HEK293 (cell line): ENCODE results near the gene CPSF2.

ENCODE experiments used
- CTCF ChIA-PET: fragments of 350-600 bp; formaldehyde crosslinking; extraction: SDS; loops from one replicate; lab custom pipeline; 2021; ENCODE audit warnings: antibody characterized with exemption; lab: Yijun Ruan, JAX
- POLR2A ChIA-PET: fragments of 300-600 bp; formaldehyde crosslinking; extraction: SDS; loops from one replicate; lab custom pipeline; 2020; ENCODE audit warnings: antibody characterized with exemption, inconsistent platforms; lab: Yijun Ruan, JAX
- H3K27ac ChIP-seq: fragments of 200-500 bp; sonication (Bioruptor generic); 2 replicates; pipeline ENCODE4 v1.5.1; 2014; ENCODE audit warnings: low read depth, low read length, control low read depth, inconsistent platforms; ENCODE audit errors: extremely low read depth
- H3K36me3 ChIP-seq, 2 experiments: fragments of 200-500 bp in 1 of 2; sonication (Bioruptor generic) in 1 of 2; 1 replicate in 1 of 2; 2 replicates in 1 of 2; pipeline ENCODE4 v1.5.1; 2014 to 2017; ENCODE audit warnings: inconsistent platforms in 2 of 2, low read length in 2 of 2; ENCODE audit not compliant: control insufficient read depth in 2 of 2, insufficient read depth in 1 of 2
- H3K4me1 ChIP-seq: fragments of 200-500 bp; sonication (Bioruptor generic); 2 replicates; pipeline ENCODE4 v1.5.1; 2014; ENCODE audit warnings: mild to moderate bottlenecking, low read length, inconsistent platforms; ENCODE audit not compliant: control insufficient read depth, insufficient read depth
- H3K4me3 ChIP-seq: 2 replicates; pipeline ENCODE4 v1.5.1; 2011; ENCODE audit warnings: low read depth, mild to moderate bottlenecking, control low read depth, low read length, moderate library complexity
- H3K9me3 ChIP-seq: fragments of 200-500 bp; sonication (Bioruptor generic); 2 replicates; pipeline ENCODE4 v1.5.1; 2014; ENCODE audit warnings: low read depth, low read length, inconsistent platforms; ENCODE audit not compliant: control insufficient read depth, insufficient read depth
- BCL11A ChIP-seq: fragments of 450-650 bp; formaldehyde crosslinking; IDR thresholded peaks from 2 replicates; pipeline ENCODE4 v1.5.1; 2016; ENCODE audit warnings: low read depth, missing biosample characterization, missing genetic modification characterization
- GFI1B ChIP-seq: fragments of 450-650 bp; formaldehyde crosslinking; IDR thresholded peaks from 2 replicates; pipeline ENCODE4 v1.5.1; 2016; ENCODE audit warnings: missing biosample characterization, missing genetic modification characterization
- GLI4 ChIP-seq: fragments of 450-650 bp; formaldehyde crosslinking; IDR thresholded peaks from 2 replicates; pipeline ENCODE4 v1.5.1; 2016; ENCODE audit warnings: missing biosample characterization, missing genetic modification characterization
- MYNN ChIP-seq: fragments of 450-650 bp; formaldehyde crosslinking; IDR thresholded peaks from 2 replicates; pipeline ENCODE4 v1.5.1; 2016; ENCODE audit warnings: missing biosample characterization, missing genetic modification characterization, borderline replicate concordance
- PATZ1 ChIP-seq: fragments of 450-650 bp; formaldehyde crosslinking; IDR thresholded peaks from 2 replicates; pipeline ENCODE4 v1.5.1; 2016; ENCODE audit warnings: missing biosample characterization, missing genetic modification characterization
- REST ChIP-seq: fragments of 450-650 bp; formaldehyde crosslinking; IDR thresholded peaks from 2 replicates; pipeline ENCODE4 v1.5.1; 2016; ENCODE audit warnings: missing biosample characterization, missing genetic modification characterization
- ZBTB10 ChIP-seq: fragments of 450-650 bp; formaldehyde crosslinking; IDR thresholded peaks from 2 replicates; pipeline ENCODE4 v1.5.1; 2016; ENCODE audit warnings: missing biosample characterization, missing genetic modification characterization
- ZBTB8A ChIP-seq: fragments of 450-650 bp; formaldehyde crosslinking; IDR thresholded peaks from 2 replicates; pipeline ENCODE4 v1.5.1; 2016; ENCODE audit warnings: missing biosample characterization, missing genetic modification characterization
- ZFP37 ChIP-seq: fragments of 450-650 bp; formaldehyde crosslinking; IDR thresholded peaks from 2 replicates; pipeline ENCODE4 v1.5.1; 2016; ENCODE audit warnings: missing biosample characterization, missing genetic modification characterization
- ZNF121 ChIP-seq: fragments of 450-650 bp; formaldehyde crosslinking; IDR thresholded peaks from 2 replicates; pipeline ENCODE4 v1.5.1; 2016; ENCODE audit warnings: missing biosample characterization, missing genetic modification characterization
- ZNF140 ChIP-seq: fragments of 450-650 bp; formaldehyde crosslinking; IDR thresholded peaks from 2 replicates; pipeline ENCODE4 v1.5.1; 2016; ENCODE audit warnings: missing biosample characterization, missing genetic modification characterization
- ZNF157 ChIP-seq: fragments of 450-650 bp; formaldehyde crosslinking; IDR thresholded peaks from 2 replicates; pipeline ENCODE4 v1.5.1; 2016; ENCODE audit warnings: missing biosample characterization, missing genetic modification characterization
- ZNF174 ChIP-seq: fragments of 450-650 bp; formaldehyde crosslinking; IDR thresholded peaks from 2 replicates; pipeline ENCODE4 v1.5.0; 2017; ENCODE audit warnings: missing biosample characterization, mild to moderate bottlenecking, missing genetic modification characterization
- ZNF239 ChIP-seq: fragments of 450-650 bp; formaldehyde crosslinking; IDR thresholded peaks from 2 replicates; pipeline ENCODE4 v1.5.1; 2016; ENCODE audit warnings: missing biosample characterization, missing genetic modification characterization
- ZNF433 ChIP-seq: fragments of 450-650 bp; formaldehyde crosslinking; IDR thresholded peaks from 2 replicates; pipeline ENCODE4 v1.5.1; 2016; ENCODE audit warnings: missing biosample characterization, missing genetic modification characterization, low read depth
- ZNF658 ChIP-seq: fragments of 450-650 bp; formaldehyde crosslinking; IDR thresholded peaks from 2 replicates; pipeline ENCODE4; 2016; ENCODE audit warnings: missing biosample characterization, missing genetic modification characterization
- ZNF660 ChIP-seq: fragments of 450-650 bp; IDR thresholded peaks from 2 replicates; pipeline ENCODE4 v1.5.1; 2018; ENCODE audit warnings: missing biosample characterization, mild to moderate bottlenecking, missing genetic modification characterization
- ZNF776 ChIP-seq: fragments of 450-650 bp; formaldehyde crosslinking; IDR thresholded peaks from 2 replicates; pipeline ENCODE4 v1.5.0; 2017; ENCODE audit warnings: missing biosample characterization, missing genetic modification characterization, borderline replicate concordance
- ZNF785 ChIP-seq: fragments of 450-650 bp; formaldehyde crosslinking; IDR thresholded peaks from 2 replicates; pipeline ENCODE4 v1.5.1; 2016; ENCODE audit warnings: missing biosample characterization, missing genetic modification characterization
- ZSCAN4 ChIP-seq: fragments of 450-650 bp; formaldehyde crosslinking; IDR thresholded peaks from 2 replicates; pipeline ENCODE4 v1.5.1; 2017; ENCODE audit warnings: missing biosample characterization, missing genetic modification characterization

Gene CPSF2

DNA sequence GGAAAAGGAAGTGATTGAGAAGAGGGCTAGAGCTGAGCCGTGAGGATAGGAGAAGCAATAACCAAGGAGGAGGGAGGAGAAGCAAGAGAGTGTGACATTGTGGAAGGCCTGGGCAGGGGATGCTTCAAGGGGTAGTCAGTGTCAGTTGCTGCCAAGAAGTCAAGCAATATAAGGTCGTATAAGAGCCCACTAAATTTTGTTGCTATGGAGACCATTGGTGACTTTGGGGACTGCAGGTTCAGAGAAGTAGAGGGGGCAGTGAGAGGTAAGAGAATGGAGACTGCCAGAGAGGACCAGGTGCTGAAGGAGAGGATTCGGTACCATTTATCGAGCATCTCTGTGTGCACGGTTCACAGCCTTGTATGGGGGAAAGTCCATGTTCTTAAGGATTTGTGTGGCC lies 12.3 kb upstream of the CPSF2 start:
- ChIA-PET POLR2A (no interaction called here), CTCF (no interaction called here)
- no peaks in the 10 kb centered on the region for H3K9me3 ChIP-seq
- TF ChIP-seq ZNF785 (tag by site-specific recombination): no peak
- no peak for TF ChIP-seq ZNF157
- no peak for TF ChIP-seq ZNF239 (tag by site-specific recombination)
- no peak overlapping the region for H3K4me3 ChIP-seq
- H3K36me3 ChIP-seq: no peaks in the 10 kb centered on the region; a peak in 1 of 3 replicates
- no peak overlapping the region for H3K27ac ChIP-seq
- 0 out of 2 replicates have a peak, but pooled peaks cover 3% of the 10 kb centered on the region for H3K4me1 ChIP-seq

DNA sequence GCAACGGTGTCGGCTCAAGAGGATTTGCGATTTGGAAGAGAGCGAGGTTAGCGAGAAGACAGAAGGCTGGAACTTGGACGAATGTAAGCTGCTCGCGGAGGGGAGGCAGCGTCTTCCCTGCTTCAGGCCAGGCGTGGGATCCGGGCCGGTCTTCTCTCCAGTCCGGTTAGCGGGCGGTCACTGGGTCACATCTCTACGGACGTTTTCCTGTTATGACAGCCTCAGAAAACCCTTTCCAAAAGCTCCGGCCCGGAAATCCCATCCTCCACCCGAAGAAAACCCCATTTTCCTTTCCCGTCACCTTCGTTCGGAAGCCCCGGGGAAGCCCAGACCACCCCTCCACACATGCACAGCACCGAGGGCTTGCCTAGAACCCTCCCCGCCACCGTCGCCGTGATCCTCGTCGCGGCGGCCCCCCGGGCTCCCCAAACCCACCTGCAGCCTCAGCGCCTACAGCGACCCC lies 531 bp upstream of the CPSF2 start:
- CTCF ChIA-PET: interaction anchor here (0.7 to 2.3 kb wide), 4 partner anchors 14 to 376 kb away, joined by 3 to 16 read pairs (median 6); partner anchors contain the start of gene ATXN3
- peaks cover 28 to 40% of the 10 kb centered on the region in 2 experiments for H3K36me3 ChIP-seq
- TF ChIP-seq REST (0 out of 2 replicates have a peak, but pooled peaks have one; percentile 2), ZNF660 (tag by site-specific recombination) (peak; percentile 13; the same call in 1 of the 2 replicates), ZFP37 (no peak), ZNF140 (tag by site-specific recombination) (no peak), ZBTB10 (tag by site-specific recombination) (peak; percentile 38; the same call in 1 of the 2 replicates), ZSCAN4 (tag by site-specific recombination) (no peak), PATZ1 (peak; percentile 8; the same call in 1 of the 2 replicates), BCL11A (tag by site-specific recombination) (no peak)
- no peaks in the 10 kb centered on the region for H3K4me1 ChIP-seq
- H3K9me3 ChIP-seq: no peaks in the 10 kb centered on the region
- H3K4me3 ChIP-seq: peak overlapping the region; percentile 88
- H3K27ac ChIP-seq: peak overlapping the region; percentile 97
- POLR2A ChIA-PET: interaction anchor here (0.6 to 3.1 kb wide), 9 partner anchors 10 to 611 kb away, joined by 3 to 51 read pairs (median 3); partner anchors contain the start of genes ATXN3 and PPP4R3A

- Histone ChIP-seq H3K9me3 (no peaks in the 10 kb centered on the region), H3K4me3 (peak overlapping the region; percentile 88), H3K36me3 (peaks cover 32 to 41% of the 10 kb centered on the region in 2 experiments), H3K27ac (peak overlapping the region; percentile 97), H3K4me1 (no peaks in the 10 kb centered on the region)
- ChIA-PET POLR2A (interaction anchor here (0.7 to 3.1 kb wide), 8 partner anchors 11 to 568 kb away, joined by 3 to 51 read pairs (median 3); partner anchors contain the start of gene ATXN3), CTCF (interaction anchor here (0.6 to 2.3 kb wide), 3 partner anchors 15 to 133 kb away, joined by 3 to 16 read pairs (median 9); partner anchors contain the start of gene ATXN3)
- TF ChIP-seq GFI1B (tag by site-specific recombination) (no peak), ZNF776 (tag by site-specific recombination) (no peak), GLI4 (0 out of 2 replicates have a peak, but pooled peaks have one; percentile 7), MYNN (no peak), ZNF174 (no peak), ZNF140 (tag by site-specific recombination) (no peak), ZNF658 (tag by site-specific recombination) (no peak), ZNF121 (tag by site-specific recombination) (no peak), ZNF433 (tag by site-specific recombination) (no peak), ZBTB8A (no peak)
Observed at GRCh38 chr14:92122351-92122677, 545 bp downstream of the CPSF2 start.
